ENCODE results near the gene CDC42SE1.

CDC42SE1 gene

DNA sequence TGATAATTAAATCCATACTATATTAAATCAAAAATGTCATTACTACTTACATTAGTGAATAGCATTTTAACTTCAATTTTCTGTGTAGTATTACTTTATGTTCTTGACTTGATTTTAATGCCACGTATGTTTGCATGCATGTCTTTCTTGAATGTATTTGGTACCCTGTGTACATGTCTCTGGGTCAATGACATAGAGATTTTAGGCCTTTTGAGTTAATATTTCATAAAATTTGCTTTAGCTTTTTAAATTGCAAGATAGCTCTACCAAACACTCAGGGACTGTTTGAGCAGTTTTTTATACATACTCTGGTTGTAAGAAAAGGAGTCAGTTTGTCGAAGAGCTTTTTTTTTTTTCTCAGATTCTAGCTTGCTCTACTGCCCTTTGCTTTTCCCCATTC lies 2.3 kb upstream of the CDC42SE1 start:
- DNase-seq (ENCODE audit: insufficient read length, low spot score) = no peak
- TF ChIP-seq, protein P1, sequence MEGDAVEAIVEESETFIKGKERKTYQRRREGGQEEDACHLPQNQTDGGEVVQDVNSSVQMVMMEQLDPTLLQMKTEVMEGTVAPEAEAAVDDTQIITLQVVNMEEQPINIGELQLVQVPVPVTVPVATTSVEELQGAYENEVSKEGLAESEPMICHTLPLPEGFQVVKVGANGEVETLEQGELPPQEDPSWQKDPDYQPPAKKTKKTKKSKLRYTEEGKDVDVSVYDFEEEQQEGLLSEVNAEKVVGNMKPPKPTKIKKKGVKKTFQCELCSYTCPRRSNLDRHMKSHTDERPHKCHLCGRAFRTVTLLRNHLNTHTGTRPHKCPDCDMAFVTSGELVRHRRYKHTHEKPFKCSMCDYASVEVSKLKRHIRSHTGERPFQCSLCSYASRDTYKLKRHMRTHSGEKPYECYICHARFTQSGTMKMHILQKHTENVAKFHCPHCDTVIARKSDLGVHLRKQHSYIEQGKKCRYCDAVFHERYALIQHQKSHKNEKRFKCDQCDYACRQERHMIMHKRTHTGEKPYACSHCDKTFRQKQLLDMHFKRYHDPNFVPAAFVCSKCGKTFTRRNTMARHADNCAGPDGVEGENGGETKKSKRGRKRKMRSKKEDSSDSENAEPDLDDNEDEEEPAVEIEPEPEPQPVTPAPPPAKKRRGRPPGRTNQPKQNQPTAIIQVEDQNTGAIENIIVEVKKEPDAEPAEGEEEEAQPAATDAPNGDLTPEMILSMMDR (IDR thresholded peaks at IDR 0.05; ENCODE audit: insufficient read depth, missing control alignments) = no peak
- no peak for FAIRE-seq

DNA sequence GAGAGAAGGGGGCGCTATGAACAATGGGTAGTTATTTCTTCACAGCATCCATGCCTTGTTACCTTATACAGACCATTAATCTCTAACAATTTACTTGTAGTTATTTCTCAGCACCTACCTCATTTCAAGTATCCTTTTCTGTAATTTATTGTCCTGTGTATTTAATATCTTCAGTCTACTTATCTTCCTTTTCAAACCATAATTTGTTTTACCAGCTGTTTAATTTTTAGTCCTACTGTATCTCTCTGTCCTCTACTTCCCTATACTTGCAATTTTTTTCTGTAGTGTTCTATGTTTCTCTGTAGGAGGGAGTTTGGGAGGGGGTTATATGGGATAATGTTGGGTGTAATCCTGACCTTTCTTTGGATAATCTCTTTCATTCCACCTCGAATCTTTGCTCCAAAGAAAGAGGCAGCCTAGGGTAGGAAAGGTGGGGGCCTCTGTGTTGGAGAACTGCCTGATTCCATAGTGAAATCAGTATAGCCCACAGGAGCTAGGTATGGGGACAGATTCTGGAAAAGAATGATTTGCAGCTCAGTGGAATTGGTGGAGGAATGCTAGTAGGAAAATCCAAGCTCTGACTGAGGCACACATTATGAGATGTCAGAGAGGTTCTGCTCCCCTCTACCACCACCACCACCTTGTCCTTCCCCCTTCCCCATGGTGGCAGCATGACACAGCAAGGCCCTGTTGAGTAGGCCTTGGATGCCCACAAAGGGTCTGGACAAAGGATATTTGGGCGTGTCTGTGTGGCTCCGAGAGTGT lies 1.4 kb upstream of the CDC42SE1 start:
- FAIRE-seq (no peak), DNase-seq (ENCODE audit: insufficient read length, low spot score) (no peak)
- TF ChIP-seq, protein P1 (IDR thresholded peaks at IDR 0.05; ENCODE audit: insufficient read depth, missing control alignments) = no peak

DNA sequence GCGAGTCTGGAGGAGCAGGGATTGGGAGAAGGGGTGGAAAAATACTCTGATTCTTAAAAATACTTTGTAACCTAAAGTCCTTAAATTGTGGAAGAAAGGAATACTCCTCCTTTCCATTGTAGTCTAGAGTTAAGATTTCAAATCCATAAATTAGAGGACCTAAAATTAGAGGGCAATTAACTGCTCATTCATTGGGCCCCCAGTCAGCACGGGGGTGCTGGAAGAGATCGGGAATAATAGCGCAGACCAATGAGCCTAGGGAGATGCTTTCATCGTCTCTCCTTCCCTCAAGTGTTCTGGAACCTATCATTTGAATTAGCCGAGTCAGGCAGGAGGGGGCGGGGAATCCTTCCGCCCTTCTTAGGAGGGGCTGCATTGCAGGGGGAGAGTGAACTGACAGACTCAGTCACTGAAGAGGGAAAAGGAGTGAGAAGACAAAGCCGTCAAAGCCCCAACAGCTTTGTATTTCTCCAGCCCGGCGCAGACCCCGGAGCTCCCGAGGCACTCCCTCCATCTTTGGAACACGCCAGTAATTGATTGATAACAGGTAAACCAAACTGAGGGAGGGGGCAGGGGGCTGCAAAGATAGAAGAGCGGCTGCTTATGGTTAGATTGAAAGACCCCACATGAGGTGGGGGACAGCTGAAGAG lies 710 bp upstream of the CDC42SE1 start, which contains the start of gene MLLT11:
TSS of gene MLLT11 (plus strand) at position 391 of the 650 bp plus-strand sequence. CDS start 6,828 bp downstream, outside the sequence.
- peak; percentile 81 for DNase-seq (ENCODE audit: insufficient read length, low spot score)
- TF ChIP-seq, protein P1 (IDR thresholded peaks at IDR 0.05; ENCODE audit: insufficient read depth, missing control alignments) = peak; percentile 22
- FAIRE-seq = no peak

DNA sequence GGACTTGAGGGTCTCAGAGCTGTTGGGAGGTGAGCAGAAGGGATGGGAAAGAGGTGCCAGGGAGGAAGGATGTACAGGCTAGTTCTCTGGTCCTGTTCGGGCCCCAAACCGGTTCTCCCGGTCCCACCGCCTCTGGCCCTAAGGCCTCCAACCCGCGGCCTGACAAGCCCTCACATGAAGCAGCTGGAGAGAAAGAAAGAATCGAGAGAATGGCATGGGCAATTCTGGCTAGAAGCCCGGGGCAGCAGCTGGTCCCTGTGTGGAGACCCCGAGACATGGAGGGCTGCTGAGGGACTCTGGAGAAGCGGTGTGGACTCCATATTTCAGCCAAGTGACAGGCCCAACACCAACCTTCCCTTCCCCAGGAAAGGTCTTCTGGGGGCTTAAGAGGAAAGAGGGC lies 730 bp downstream of the CDC42SE1 start:
- FAIRE-seq = no peak
- TF ChIP-seq, protein P1 (IDR thresholded peaks at IDR 0.05; ENCODE audit: insufficient read depth, missing control alignments) = no peak
- DNase-seq (ENCODE audit: insufficient read length, low spot score) = no peak

DNA sequence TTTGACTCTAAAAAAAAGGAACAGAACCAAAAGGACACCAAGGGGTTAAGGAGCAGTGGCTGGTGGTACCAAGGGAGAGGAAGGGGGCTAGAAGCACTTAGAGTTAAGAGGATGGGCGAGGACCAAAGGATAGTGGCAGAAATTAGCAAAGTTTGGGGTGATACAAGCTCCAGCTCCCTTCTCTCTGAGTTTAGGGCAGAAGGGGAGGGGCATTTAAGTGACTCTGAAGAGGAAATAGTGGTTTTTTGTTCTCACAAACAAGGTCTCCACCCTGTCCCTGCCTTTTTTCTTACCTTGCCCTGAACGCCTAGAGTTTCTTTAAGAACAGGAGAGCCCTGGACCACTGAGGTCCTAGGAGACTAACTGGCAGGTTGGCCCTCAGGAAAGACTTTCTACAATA lies 3.3 kb downstream of the CDC42SE1 start:
- TF ChIP-seq, protein P1 (IDR thresholded peaks at IDR 0.05; ENCODE audit: insufficient read depth, missing control alignments) = no peak
- no peak for DNase-seq (ENCODE audit: insufficient read length, low spot score)
- no peak for FAIRE-seq

DNA sequence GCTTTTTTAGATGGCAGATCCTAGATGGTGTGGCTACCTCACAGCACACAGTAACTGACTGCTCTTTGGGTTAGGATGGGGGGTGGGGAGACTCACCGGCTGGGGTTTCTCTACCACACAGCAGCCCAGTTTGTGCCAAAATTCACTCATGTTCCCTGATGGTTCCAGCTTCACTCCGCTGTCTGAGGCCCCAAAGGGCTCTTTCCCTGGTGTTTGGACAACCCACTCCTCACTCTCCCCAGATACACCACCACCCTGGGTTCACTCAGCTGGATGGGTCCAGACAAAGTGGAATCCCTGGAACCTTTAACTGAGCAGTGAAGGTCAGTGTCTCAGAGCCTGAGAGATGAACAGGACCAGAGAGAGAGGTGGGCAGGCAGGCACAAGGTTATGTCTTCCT lies 3.8 kb downstream of the CDC42SE1 start:
- no peak for FAIRE-seq
- no peak for DNase-seq (ENCODE audit: insufficient read length, low spot score)
- TF ChIP-seq, protein P1 (IDR thresholded peaks at IDR 0.05; ENCODE audit: insufficient read depth, missing control alignments) = no peak

Measured in D721Med (cell line).